Panc1 (cell line): ENCODE measurements around the gene SMARCA1. TPM values are rescaled to one million over a fixed set of nuclear protein-coding genes. Genes with fewer than 3 reads are reported as not detected.

Source experiments
- ATAC-seq: fragments of 200-7000 bp; cut with Tn5 transposase; 2 replicates; pipeline ENCODE4 v1.9.1; 2020; ENCODE audit warnings: mild to moderate bottlenecking, moderate library complexity
- BruUV-seq: library from RNA; stranded (reverse); fragments of 400-500 nt; replicated peaks from 2 replicates; lab custom pipeline; 2021; lab: Mats Ljungman, UMichigan
- CTCF ChIA-PET: fragments of 300-600 bp; sonication (Branson Sonifier 250); formaldehyde crosslinking; loops from one replicate; lab custom pipeline; 2022; ENCODE audit warnings: antibody characterized with exemption; lab: Charles Lee
- POLR2A ChIA-PET: fragments of 300-600 bp; sonication (Branson Sonifier 250); formaldehyde crosslinking; loops from one replicate; lab custom pipeline; 2022; ENCODE audit warnings: antibody characterized with exemption; lab: Charles Lee
- DNase-seq: peaks from one replicate; pipeline ENCODE4 v3.0.0-alpha.2; 2010; ENCODE audit warnings: low read depth, low spot score
- H3K27ac ChIP-seq: 2 replicates; pipeline ENCODE4 v1.5.1; 2011; ENCODE audit warnings: mild to moderate bottlenecking, low read length, inconsistent platforms
- H3K27me3 ChIP-seq: fragments of 200-500 bp; sonication (Bioruptor generic); 2 replicates; pipeline ENCODE4 v1.6.0; 2014; ENCODE audit warnings: low read length, inconsistent platforms; ENCODE audit not compliant: control insufficient read depth, insufficient read depth
- H3K36me3 ChIP-seq: fragments of 200-500 bp; sonication (Bioruptor generic); 2 replicates; pipeline ENCODE4 v1.5.1; 2014; ENCODE audit warnings: inconsistent platforms, mild to moderate bottlenecking, low read length, moderate library complexity; ENCODE audit not compliant: control insufficient read depth, insufficient read depth
- H3K4me1 ChIP-seq: 2 replicates; pipeline ENCODE4 v1.5.1; 2011; ENCODE audit warnings: inconsistent platforms, mild to moderate bottlenecking, low read length, moderate library complexity; ENCODE audit not compliant: control insufficient read depth, insufficient read depth
- H3K4me3 ChIP-seq, 2 experiments: 2 replicates each; pipeline ENCODE4 v1.5.1; 2011 to 2012; ENCODE audit warnings: low read depth in 2 of 2, low read length in 2 of 2, mild to moderate bottlenecking in 2 of 2, inconsistent platforms in 1 of 2, moderate library complexity in 1 of 2
- H3K9me3 ChIP-seq: fragments of 200-500 bp; sonication (Bioruptor generic); 2 replicates; pipeline ENCODE4 v1.5.1; 2014; ENCODE audit warnings: low read depth, mild to moderate bottlenecking, inconsistent platforms, low read length, moderate library complexity; ENCODE audit not compliant: control insufficient read depth, insufficient read depth
- CTCF ChIP-seq: fragments of 450-650 bp; IDR thresholded peaks from 2 replicates; pipeline ENCODE4 v1.5.1; 2017; ENCODE audit warnings: mild to moderate bottlenecking
- POLR2AphosphoS5 ChIP-seq: IDR thresholded peaks from 2 replicates; pipeline ENCODE4 v1.6.1; 2012; ENCODE audit warnings: mild to moderate bottlenecking, low read depth, low read length, moderate library complexity
- REST ChIP-seq, 2 experiments: IDR thresholded peaks; 2 replicates each; pipeline ENCODE4 v1.6.1; 2011 to 2012; ENCODE audit warnings: low read depth in 2 of 2, control low read depth in 1 of 2, low read length in 1 of 2, mild to moderate bottlenecking in 1 of 2, moderate library complexity in 1 of 2; ENCODE audit not compliant: insufficient read depth in 1 of 2
- SIN3A ChIP-seq: IDR thresholded peaks from 2 replicates; pipeline ENCODE4 v1.6.1; 2012; ENCODE audit warnings: low read depth, mild to moderate bottlenecking, low read length, moderate library complexity, borderline replicate concordance; ENCODE audit not compliant: insufficient read depth
- TCF7L2 ChIP-seq: IDR thresholded peaks from 2 replicates; pipeline ENCODE4 v1.6.1; 2011; ENCODE audit warnings: mild to moderate bottlenecking, low read depth, low read length, inconsistent platforms
- in situ Hi-C: cut with HindIII; loops from 2 replicates; pipeline ENCODE4 v1.10.0; 2016; ENCODE audit warnings: low sequenced_read_pairs, low pct_unique_long_range_greater_than_20kb
- intact Hi-C: fragments of 100-400 bp; cut with micrococcal nuclease; formaldehyde crosslinking; loops from one replicate; pipeline ENCODE4 v1.10.0; 2022; ENCODE audit not compliant: unreplicated experiment
- total RNA-seq: library from RNA; stranded (reverse); gene quantifications from one replicate; pipeline ENCODE4 v1.2.1, GENCODE V29; 2021; ENCODE audit not compliant: unreplicated experiment

Gene SMARCA1
- total RNA-seq, 1 experiment from 2014 or later = 130 TPM

DNA sequence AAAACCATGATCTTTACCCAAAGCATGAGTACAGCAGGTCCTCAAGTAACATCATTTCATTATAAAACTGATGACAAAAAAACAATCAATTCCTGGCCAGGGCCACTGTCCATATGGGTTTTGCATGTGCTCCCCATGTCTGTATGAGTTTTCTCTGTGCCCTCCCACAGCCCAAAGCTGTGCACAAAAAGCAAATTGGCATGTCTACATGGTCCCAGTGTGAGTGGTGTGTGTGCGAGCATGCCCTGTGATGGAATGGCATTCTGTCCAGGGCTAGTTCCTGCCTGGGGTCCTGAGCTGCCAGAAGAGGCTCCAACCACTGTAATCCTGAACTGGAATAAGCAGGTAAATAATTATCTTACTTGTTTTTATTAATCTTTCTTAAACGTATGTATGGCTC lies 28.4 kb downstream of the SMARCA1 start:
- intact Hi-C loops = no loop called here
- CTCF ChIA-PET = no interaction called here

DNA sequence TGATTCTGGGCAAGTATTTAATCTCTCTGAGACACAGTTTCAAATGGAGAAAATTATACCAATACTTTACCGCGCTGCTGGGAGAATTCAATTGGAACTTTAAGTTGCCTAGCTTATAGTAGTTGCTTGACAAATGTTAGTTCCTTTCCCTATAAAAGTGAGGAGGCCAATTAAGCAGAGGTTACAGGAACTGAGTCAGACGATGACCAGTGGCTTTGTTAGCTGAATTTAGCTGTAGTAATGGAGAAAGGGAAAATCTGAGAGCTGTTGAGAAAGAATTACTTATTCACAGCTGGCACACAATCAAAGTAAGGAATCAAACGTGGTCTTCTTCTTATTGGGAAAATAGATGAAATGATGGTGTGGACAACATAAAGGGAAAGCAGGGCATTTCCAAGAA lies 29.6 kb downstream of the SMARCA1 start:
- DNase-seq (no peak), ATAC-seq (peak; percentile 52; the same call in 1 of the 2 replicates)
- intact Hi-C loops (no loop called here), in situ Hi-C loops (no loop called here)
- TF ChIP-seq CTCF = no peak
- no peak for TF ChIP-seq POLR2AphosphoS5
- TF ChIP-seq REST (IDR thresholded peaks at IDR 0.05; ENCODE audit: insufficient read depth in 1 of 2, low read depth in 2 of 2, low read length in 1 of 2) = no peak
- TF ChIP-seq TCF7L2 = no peak
- H3K27ac ChIP-seq = no peak overlapping the region
- BruUV-seq = no TSS peak
- H3K4me1 ChIP-seq = 0 out of 2 replicates have a peak, but pooled peaks cover 3% of the 10 kb centered on the region
- H3K27me3 ChIP-seq = no peaks in the 10 kb centered on the region
- ChIA-PET CTCF (no interaction called here), POLR2A (no interaction called here)
- no peaks in the 10 kb centered on the region for H3K9me3 ChIP-seq
- no peak overlapping the region for H3K4me3 ChIP-seq
- H3K36me3 ChIP-seq = peaks cover 48% of the 10 kb centered on the region

More for the DNA sequence above, 28.4 kb downstream of the SMARCA1 start:
- no TSS peak for BruUV-seq
- TF ChIP-seq SIN3A = no peak
- TF ChIP-seq CTCF = no peak
- no peak for TF ChIP-seq POLR2AphosphoS5
- no peak for TF ChIP-seq REST (IDR thresholded peaks at IDR 0.05; ENCODE audit: insufficient read depth in 1 of 2, low read depth in 2 of 2, low read length in 1 of 2)
- TF ChIP-seq TCF7L2 = no peak
- H3K9me3 ChIP-seq = no peaks in the 10 kb centered on the region
- in situ Hi-C loops = no loop called here
- DNase-seq = no peak
- H3K4me3 ChIP-seq = no peak overlapping the region
- H3K27ac ChIP-seq = no peak overlapping the region
- peaks cover 51% of the 10 kb centered on the region for H3K36me3 ChIP-seq
- H3K27me3 ChIP-seq = no peaks in the 10 kb centered on the region
- ATAC-seq = no peak
- 0 out of 2 replicates have a peak, but pooled peaks cover 3% of the 10 kb centered on the region for H3K4me1 ChIP-seq
- POLR2A ChIA-PET = no interaction called here
